Heart left ventricle (tissue), 13 donors: ENCODE data around the gene GTF2H4.

Source experiments
- POLR2A ChIP-seq, 2 donors: fragments of 450-650 bp; IDR thresholded peaks; one replicate each; pipeline ENCODE4 v1.6.1; 2017; ENCODE audit warnings: antibody characterized with exemption in 2 of 2, mild to moderate bottlenecking in 2 of 2, moderate library complexity in 2 of 2
- TF ChIP-seq, protein P1 (sequence below), 12 donors: fragments of 200-600 bp; sonication (generic) in 4 of 12; IDR thresholded peaks; one replicate each; pipeline versions ENCODE4 v1.5.0 to v1.8.0; 2018 to 2022; ENCODE audit warnings: antibody characterized with exemption in 12 of 12, mild to moderate bottlenecking in 5 of 12
- donor health status: ischemic (EF 13 %, LVEDD 7.1; RV severe dilation, severe dysfunction).
- donor health status: DM: no; HTN: yes; CAD: no.
- donor health status: DM: no; HTN: no; CAD: no.
- donor health status: ischemic (EF 25% LVEDD 6.9; RV normal size, moderate dysfunction).
- donor health status: ischemic (EF 25% LVEDD 5.7; RV mildly dilated, moderate dysfunction).
- donor health status: ischemic (EF 35%, LVEDD 5.7; RV mildly dilated, moderate dysfunction).
- donor health status: nonischemic (EF 11% LVEDD 7.7; RV severe dilation, severe dysfunction).
- donor health status: DM: yes; HTN: yes; CAD: no.
- donor health status: PGD.
- donor health status: ischemic (EF 29% LVEDD 5.4; RV normal size, mild dysfunction).
- donor health status: nonischemic (EF 23%, LVEDD 6.1; RV moderate dilation, normal function).

DNA sequence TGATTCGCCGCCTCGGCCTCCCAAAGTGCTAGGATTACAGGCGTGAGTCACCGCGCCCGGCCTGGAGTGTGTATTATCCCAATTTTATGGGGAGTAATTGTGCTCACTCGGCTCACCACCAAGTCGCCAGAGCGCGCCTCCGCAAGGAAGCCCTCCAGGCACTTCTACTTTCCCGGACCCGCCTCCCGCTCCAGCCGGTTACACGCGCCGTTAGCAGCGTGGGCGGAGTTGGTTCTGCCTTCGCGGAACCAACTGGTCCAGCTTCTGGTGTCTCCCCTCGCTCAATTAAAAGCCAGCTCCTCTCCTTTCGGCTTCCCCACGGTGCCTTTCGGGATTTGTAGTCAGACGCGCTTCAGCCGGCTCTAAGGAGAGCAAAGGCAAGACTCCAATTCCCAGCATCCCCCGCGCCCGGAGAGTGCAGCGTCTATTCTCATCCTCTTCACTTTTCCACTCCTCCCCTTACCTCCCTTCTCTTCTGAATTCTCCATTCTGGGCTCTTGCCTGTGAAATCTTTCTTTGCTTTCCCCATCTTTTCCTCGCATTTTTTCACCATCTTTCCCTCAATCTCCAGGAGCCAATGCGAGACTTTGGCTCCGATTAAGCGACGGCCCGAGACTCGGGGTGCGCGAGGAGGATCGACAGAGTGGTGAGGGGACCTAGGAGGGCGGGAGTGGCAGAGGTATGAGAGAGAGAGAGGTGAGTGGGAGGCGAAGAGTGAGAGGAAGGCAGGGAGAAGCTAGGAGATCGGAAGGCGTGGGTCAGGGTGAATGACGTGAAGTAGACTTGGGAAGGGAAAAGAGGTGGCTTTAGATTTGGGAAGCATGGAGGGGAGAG lies at the start of gene GTF2H4:
- TF ChIP-seq, protein P1, sequence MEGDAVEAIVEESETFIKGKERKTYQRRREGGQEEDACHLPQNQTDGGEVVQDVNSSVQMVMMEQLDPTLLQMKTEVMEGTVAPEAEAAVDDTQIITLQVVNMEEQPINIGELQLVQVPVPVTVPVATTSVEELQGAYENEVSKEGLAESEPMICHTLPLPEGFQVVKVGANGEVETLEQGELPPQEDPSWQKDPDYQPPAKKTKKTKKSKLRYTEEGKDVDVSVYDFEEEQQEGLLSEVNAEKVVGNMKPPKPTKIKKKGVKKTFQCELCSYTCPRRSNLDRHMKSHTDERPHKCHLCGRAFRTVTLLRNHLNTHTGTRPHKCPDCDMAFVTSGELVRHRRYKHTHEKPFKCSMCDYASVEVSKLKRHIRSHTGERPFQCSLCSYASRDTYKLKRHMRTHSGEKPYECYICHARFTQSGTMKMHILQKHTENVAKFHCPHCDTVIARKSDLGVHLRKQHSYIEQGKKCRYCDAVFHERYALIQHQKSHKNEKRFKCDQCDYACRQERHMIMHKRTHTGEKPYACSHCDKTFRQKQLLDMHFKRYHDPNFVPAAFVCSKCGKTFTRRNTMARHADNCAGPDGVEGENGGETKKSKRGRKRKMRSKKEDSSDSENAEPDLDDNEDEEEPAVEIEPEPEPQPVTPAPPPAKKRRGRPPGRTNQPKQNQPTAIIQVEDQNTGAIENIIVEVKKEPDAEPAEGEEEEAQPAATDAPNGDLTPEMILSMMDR (IDR thresholded peaks at IDR 0.05) = no peak
- TF ChIP-seq POLR2A (IDR thresholded peaks at IDR 0.05) = peak in 1 of 2 donors; percentile 68
